Ascending aorta (tissue), 2 donors: ENCODE results near the gene ABHD12. TPM values are rescaled to one million over a fixed set of nuclear protein-coding genes. Genes with fewer than 3 reads are reported as not detected.

ENCODE experiments used
- DNase-seq, 2 donors: peaks; one replicate each; pipeline ENCODE4 v3.0.0-alpha.2; 2019; ENCODE audit warnings: low spot score in 2 of 2
- H3K27ac ChIP-seq, 2 donors: fragments of 200-600 bp; sonication (generic); one replicate each; pipeline ENCODE4 v1.5.1; 2016 to 2017; ENCODE audit warnings: mild to moderate bottlenecking in 1 of 2
- H3K27me3 ChIP-seq: fragments of 200-600 bp; sonication (generic); one replicate; pipeline ENCODE4 v1.5.1; 2017
- H3K36me3 ChIP-seq, 2 donors: fragments of 200-600 bp; sonication (generic); one replicate each; pipeline ENCODE4 v1.5.1; 2016
- H3K4me1 ChIP-seq, 2 donors: fragments of 200-600 bp; sonication (generic); one replicate each; pipeline ENCODE4 v1.5.1; 2016 to 2017; ENCODE audit warnings: mild to moderate bottlenecking in 1 of 2
- H3K4me3 ChIP-seq, 2 donors: fragments of 200-600 bp; sonication (generic); one replicate each; pipeline ENCODE4 v1.5.1; 2016 to 2017; ENCODE audit warnings: mild to moderate bottlenecking in 1 of 2
- H3K9me3 ChIP-seq, 2 donors: fragments of 200-600 bp; sonication (generic); one replicate each; pipeline ENCODE4 v1.5.1; 2016
- intact Hi-C: fragments of 100-400 bp; cut with DNase I; formaldehyde crosslinking; loops from one replicate; pipeline ENCODE4 v1.15.1; 2023
- total RNA-seq: library from RNA; depleted of rRNA; stranded (reverse); fragments of >200 nt; gene quantifications from one replicate; pipeline ENCODE4 v1.1.0, GENCODE V29; 2016
- TF ChIP-seq, protein P1 (sequence below), 3 experiments: fragments of 200-600 bp in 2 of 3; fragments of 450-650 bp in 1 of 3; sonication (generic) in 2 of 3; IDR thresholded peaks; one replicate each; pipeline ENCODE4 v1.5.1; 2016 to 2019; ENCODE audit warnings: antibody characterized with exemption in 3 of 3, mild to moderate bottlenecking in 1 of 3, moderate library complexity in 1 of 3

ABHD12 gene
- total RNA-seq, 1 donor from 2014 or later = 24.3 TPM

DNA sequence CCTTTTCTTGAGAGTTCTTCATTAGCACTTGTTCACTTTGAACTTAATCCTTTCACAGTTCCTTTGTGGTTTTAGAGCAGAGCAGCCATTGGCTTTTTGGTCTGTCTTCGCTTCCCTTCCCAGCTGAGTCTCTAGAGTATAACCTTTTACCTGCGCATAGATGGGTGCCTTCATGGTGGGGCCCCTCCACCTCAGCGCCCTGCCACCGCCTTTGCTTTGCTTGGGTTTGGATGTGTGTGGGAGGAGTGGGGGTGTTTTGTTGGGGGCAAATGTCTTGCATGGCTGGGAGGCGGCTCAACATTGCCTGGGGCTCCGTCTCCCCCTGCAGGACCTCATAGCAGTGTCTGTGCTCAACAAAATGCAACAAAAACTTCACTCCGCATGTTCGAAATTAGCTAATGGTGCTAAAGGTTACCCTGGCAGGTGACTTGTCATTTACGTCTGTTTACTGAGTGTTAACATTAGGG lies 130.8 kb downstream of the ABHD12 start:
- DNase-seq = peak in 1 of 2 donors; percentile 53
- Histone ChIP-seq H3K27me3 (no peaks in the 10 kb centered on the region), H3K36me3 (peaks cover 25 to 42% of the 10 kb centered on the region in 2 donors), H3K27ac (no peak overlapping the region), H3K4me1 (peaks cover 0 to 17% of the 10 kb centered on the region in 2 donors), H3K9me3 (no peaks in the 10 kb centered on the region), H3K4me3 (no peak overlapping the region)
- intact Hi-C loops = no loop called here
- TF ChIP-seq, protein P1, sequence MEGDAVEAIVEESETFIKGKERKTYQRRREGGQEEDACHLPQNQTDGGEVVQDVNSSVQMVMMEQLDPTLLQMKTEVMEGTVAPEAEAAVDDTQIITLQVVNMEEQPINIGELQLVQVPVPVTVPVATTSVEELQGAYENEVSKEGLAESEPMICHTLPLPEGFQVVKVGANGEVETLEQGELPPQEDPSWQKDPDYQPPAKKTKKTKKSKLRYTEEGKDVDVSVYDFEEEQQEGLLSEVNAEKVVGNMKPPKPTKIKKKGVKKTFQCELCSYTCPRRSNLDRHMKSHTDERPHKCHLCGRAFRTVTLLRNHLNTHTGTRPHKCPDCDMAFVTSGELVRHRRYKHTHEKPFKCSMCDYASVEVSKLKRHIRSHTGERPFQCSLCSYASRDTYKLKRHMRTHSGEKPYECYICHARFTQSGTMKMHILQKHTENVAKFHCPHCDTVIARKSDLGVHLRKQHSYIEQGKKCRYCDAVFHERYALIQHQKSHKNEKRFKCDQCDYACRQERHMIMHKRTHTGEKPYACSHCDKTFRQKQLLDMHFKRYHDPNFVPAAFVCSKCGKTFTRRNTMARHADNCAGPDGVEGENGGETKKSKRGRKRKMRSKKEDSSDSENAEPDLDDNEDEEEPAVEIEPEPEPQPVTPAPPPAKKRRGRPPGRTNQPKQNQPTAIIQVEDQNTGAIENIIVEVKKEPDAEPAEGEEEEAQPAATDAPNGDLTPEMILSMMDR (IDR thresholded peaks at IDR 0.05) = no peak

DNA sequence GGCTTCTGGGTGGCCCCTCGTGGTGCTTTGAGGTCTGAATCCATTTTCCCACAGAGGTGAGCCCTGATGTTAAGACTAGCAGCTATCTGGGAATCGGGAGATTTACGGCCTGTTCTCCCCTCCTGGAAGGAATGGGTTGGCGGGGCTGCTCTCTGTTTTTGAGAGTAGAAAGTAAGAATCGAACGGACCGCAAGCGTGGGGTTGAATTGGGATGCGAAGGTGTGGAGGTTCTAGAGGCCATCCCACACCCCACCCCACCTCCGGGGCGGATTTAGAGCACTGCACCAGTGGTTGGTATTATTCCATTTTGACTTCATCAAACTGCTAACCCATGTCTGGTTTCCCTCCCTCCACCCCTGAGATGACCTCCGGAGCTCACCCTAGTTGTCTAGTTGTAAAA lies 131.3 kb downstream of the ABHD12 start:
- TF ChIP-seq, protein P1 (IDR thresholded peaks at IDR 0.05) = no peak
- DNase-seq = peak in 1 of 2 donors; percentile 46
- Histone ChIP-seq H3K27me3 (no peaks in the 10 kb centered on the region), H3K36me3 (peaks cover 25 to 42% of the 10 kb centered on the region in 2 donors), H3K27ac (no peak overlapping the region), H3K9me3 (no peaks in the 10 kb centered on the region), H3K4me3 (no peak overlapping the region), H3K4me1 (peaks cover 0 to 18% of the 10 kb centered on the region in 2 donors)
- intact Hi-C loops = no loop called here

DNA sequence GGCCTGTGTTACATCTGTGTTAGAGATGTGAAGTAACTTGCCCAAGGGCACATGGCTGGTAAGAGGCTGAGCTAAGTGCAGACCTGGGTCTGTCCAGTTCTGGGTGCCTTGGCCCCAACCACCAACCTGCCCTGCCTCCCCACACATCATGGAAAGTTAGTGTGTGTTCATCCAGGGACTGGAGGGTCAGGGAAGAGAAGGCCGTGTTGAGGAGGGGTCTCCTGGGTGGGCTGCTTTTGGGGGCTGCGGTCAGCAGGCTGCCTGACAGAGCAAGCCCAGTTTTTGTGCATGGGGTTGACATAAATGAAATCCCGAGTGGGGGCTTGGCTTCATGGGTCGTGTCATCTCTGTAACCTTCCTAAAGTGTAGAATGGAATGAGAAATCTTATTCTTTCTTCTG lies 131.8 kb downstream of the ABHD12 start:
- intact Hi-C loops = no loop called here
- H3K27me3 ChIP-seq = no peaks in the 10 kb centered on the region
- no peak overlapping the region for H3K4me3 ChIP-seq
- H3K36me3 ChIP-seq = peaks cover 25 to 42% of the 10 kb centered on the region in 2 donors
- TF ChIP-seq, protein P1 (IDR thresholded peaks at IDR 0.05) = no peak
- DNase-seq = no peak
- H3K4me1 ChIP-seq = peaks cover 0 to 18% of the 10 kb centered on the region in 2 donors
- no peak overlapping the region for H3K27ac ChIP-seq
- no peaks in the 10 kb centered on the region for H3K9me3 ChIP-seq

DNA sequence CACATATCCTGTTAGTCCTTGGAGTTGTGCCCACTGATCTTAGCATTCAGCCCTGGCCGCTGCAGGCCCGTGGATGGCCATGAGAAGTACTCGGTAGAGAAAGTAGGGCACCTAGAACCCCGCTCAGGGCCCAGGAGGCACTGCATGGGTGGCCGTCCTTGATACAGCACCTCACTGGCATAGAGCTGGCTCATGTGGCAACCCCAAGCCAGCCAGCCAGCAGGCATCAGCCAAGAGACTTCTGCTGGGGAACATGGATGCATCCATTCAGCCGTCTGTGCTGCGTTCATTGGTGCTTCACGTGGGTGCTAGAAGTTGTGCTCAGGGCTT lies 132.2 kb downstream of the ABHD12 start:
- peak in 1 of 2 donors; percentile 60 for DNase-seq
- Histone ChIP-seq H3K4me3 (no peak overlapping the region), H3K9me3 (no peaks in the 10 kb centered on the region), H3K36me3 (peaks cover 25 to 42% of the 10 kb centered on the region in 2 donors), H3K27ac (no peak overlapping the region), H3K4me1 (peaks cover 0 to 21% of the 10 kb centered on the region in 2 donors), H3K27me3 (no peaks in the 10 kb centered on the region)
- intact Hi-C loops = no loop called here
- TF ChIP-seq, protein P1 (IDR thresholded peaks at IDR 0.05) = no peak

DNA sequence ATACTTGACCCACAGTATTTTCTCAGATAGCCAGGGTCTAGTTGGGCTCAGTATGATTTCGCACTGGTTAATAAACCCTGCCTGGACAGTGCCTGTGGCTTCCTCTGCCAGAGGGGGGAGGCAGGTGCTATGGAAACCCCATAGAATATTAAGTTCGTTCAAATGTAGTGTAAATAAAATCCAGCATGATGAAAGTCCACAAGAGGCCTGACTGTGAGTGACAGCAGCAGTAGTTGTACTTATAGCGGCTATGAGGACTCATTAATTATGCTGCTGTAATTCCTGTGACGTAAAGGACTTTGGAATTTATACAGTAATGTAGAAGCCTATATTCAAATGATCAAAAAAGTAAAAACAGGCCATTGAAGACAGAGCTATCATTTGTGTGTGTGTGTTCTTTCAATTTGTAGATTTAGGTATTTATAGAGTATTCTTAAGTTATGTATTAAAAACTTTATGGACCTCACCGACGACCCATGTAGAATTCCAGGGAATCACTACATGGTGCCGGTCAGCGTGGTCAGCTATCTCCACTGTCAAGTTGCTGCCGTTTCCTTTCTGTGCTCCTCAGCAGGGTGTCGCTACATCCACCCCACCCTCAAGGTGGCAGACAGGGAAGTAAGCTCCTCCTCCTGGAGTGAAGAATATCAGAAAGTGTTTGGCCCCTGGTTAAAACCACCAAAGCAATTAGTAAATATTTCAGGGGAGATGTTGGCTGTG lies 132.7 kb downstream of the ABHD12 start:
- no peak overlapping the region for H3K4me3 ChIP-seq
- peaks cover 28 to 42% of the 10 kb centered on the region in 2 donors for H3K36me3 ChIP-seq
- TF ChIP-seq, protein P1 (IDR thresholded peaks at IDR 0.05) = no peak
- intact Hi-C loops = no loop called here
- H3K27me3 ChIP-seq = no peaks in the 10 kb centered on the region
- no peaks in the 10 kb centered on the region for H3K9me3 ChIP-seq
- no peak overlapping the region for H3K27ac ChIP-seq
- DNase-seq = no peak
- H3K4me1 ChIP-seq = peaks cover 0 to 21% of the 10 kb centered on the region in 2 donors
